A549 treated with RU486 at 1 μM for 4 hours (cell line): ENCODE data around the gene ZNF232. TPM values are rescaled to one million over a fixed set of nuclear protein-coding genes. Genes with fewer than 3 reads are reported as not detected.

Experiments
- total RNA-seq: library from RNA; stranded (reverse); fragments of 200-300 nt; extraction: Qiagen RNA extraction; gene quantifications from 5 replicates; pipeline ENCODE4 v1.2.3, GENCODE V29; 2022; ENCODE audit warnings: low read depth

Gene ZNF232
- 4.5 to 5.0 TPM (median 4.6 TPM) in 5 replicates for total RNA-seq

GRCh38 chr17:5111402-5112204, at the start of gene ZNF232:
TSS of gene ZNF232 (minus strand) at chr17:5111878. CDS start at chr17:5111822, 56 bp downstream.

GRCh38 chr17:5115673-5116651, 4.3 kb upstream of the ZNF232 start, which contains the start of gene USP6:
TSS of gene USP6 (plus strand) at chr17:5116032. CDS start at chr17:5130368, 14,336 bp downstream.

GRCh38 chr17:5078106-5079028, 33.3 kb downstream of the ZNF232 start, which contains the start of gene ZFP3:
TSS of gene ZFP3 (plus strand) at chr17:5078467. CDS start at chr17:5091505, 13,038 bp downstream.

Other genes with a start within 250 kb of the ZNF232 start
- gene C17orf107, start 212.3 kb downstream of the ZNF232 start, total RNA-seq = 0.15 to 0.35 TPM (median 0.30 TPM) in 5 replicates
- gene CHRNE, start 208.8 kb downstream of the ZNF232 start, total RNA-seq = 0.05 to 0.15 TPM (median 0.08 TPM) in 3 of 5 replicates, not detected in the others
- not detected in 5 replicates for gene GP1BA, start 179.6 kb downstream of the ZNF232 start, total RNA-seq
- gene SLC25A11, start 171.8 kb downstream of the ZNF232 start, total RNA-seq = 51.1 to 79.7 TPM (median 75.4 TPM) in 5 replicates
- 88.1 to 164 TPM (median 124 TPM) in 5 replicates for gene RNF167, start 171.6 kb downstream of the ZNF232 start, total RNA-seq
- 2,878 to 3,154 TPM (median 3,052 TPM) in 5 replicates for gene PFN1, start 163.3 kb downstream of the ZNF232 start, total RNA-seq
- 50.7 to 68.1 TPM (median 55.2 TPM) in 5 replicates for gene ENO3, start 160.8 kb downstream of the ZNF232 start, total RNA-seq
- 72.8 to 95.3 TPM (median 75.3 TPM) in 5 replicates for gene SPAG7, start 144.1 kb downstream of the ZNF232 start, total RNA-seq
- 20.9 to 36.6 TPM (median 32.9 TPM) in 5 replicates for gene CAMTA2, start 124.2 kb downstream of the ZNF232 start, total RNA-seq
- gene INCA1, start 114.4 kb downstream of the ZNF232 start, total RNA-seq = 1.4 to 3.1 TPM (median 1.6 TPM) in 5 replicates
- gene KIF1C, start 113.9 kb downstream of the ZNF232 start, total RNA-seq = 100 to 115 TPM (median 110 TPM) in 5 replicates
- gene SLC52A1, start 76.5 kb downstream of the ZNF232 start, total RNA-seq = 0.41 to 1.00 TPM (median 0.51 TPM) in 5 replicates
- gene ZFP3, start 33.4 kb downstream of the ZNF232 start, total RNA-seq = 0.71 to 0.99 TPM (median 0.95 TPM) in 5 replicates
- 0.02 to 0.05 TPM (median 0.03 TPM) in 3 of 5 replicates, not detected in the others for gene USP6, start 4.2 kb upstream of the ZNF232 start, total RNA-seq
- 0.90 to 1.9 TPM (median 1.6 TPM) in 5 replicates for gene ZNF594, start 80.0 kb upstream of the ZNF232 start, total RNA-seq
- gene SCIMP, start 123.0 kb upstream of the ZNF232 start, total RNA-seq = not detected in 5 replicates
- 38.7 to 47.0 TPM (median 42.5 TPM) in 5 replicates for gene RABEP1, start 170.4 kb upstream of the ZNF232 start, total RNA-seq